A549 (cell line): Measurements from ENCODE around the gene ANKRD33B. TPM values are rescaled to one million over a fixed set of nuclear protein-coding genes. Genes with fewer than 3 reads are reported as not detected.
A peak's percentile ranks its signal among the peaks of the same experiment; 100 is the strongest.

Experiments used
- ATAC-seq, 2 experiments: fragments of 200-7000 bp in 1 of 2; fragments of >200 bp in 1 of 2; cut with Nextera tagmentation in 1 of 2; cut with Tn5 transposase in 1 of 2; 3 replicates each; pipeline versions ENCODE4 v1.8.0 to v1.9.1; 2018 to 2020; ENCODE audit warnings: mild to moderate bottlenecking in 1 of 2, moderate library complexity in 1 of 2
- CTCF ChIA-PET: fragments of 300-600 bp; sonication (Branson Sonifier 250); formaldehyde crosslinking; extraction: SDS; loops from one replicate; lab custom pipeline; 2021; ENCODE audit warnings: antibody characterized with exemption, inconsistent platforms; lab: Yijun Ruan, JAX
- POLR2A ChIA-PET: fragments of 350-600 bp; formaldehyde crosslinking; extraction: SDS; loops from one replicate; lab custom pipeline; 2021; ENCODE audit warnings: antibody characterized with exemption, inconsistent platforms; lab: Yijun Ruan, JAX
- DNase-seq, 2 experiments: peaks; one replicate each; pipeline versions ENCODE4 v3.0.0 to v3.0.0-alpha.2; 2011 to 2016; ENCODE audit warnings: low read depth in 1 of 2, low spot score in 1 of 2
- FAIRE-seq: peaks from 2 replicates; lab custom pipeline; 2011; peaks lifted over from hg19 to GRCh38; lab: Jason Lieb, UNC
- H3K27ac ChIP-seq, 2 experiments: fragments of >200 bp; sonication (Bioruptor Twin); formaldehyde crosslinking; 3 replicates each; pipeline ENCODE4 v1.5.1; 2016 to 2017
- H3K4me1 ChIP-seq: fragments of >200 bp; sonication (Bioruptor Twin); formaldehyde crosslinking; 3 replicates; pipeline ENCODE4 v1.6.1; 2016
- H3K4me2 ChIP-seq: fragments of >200 bp; sonication (Bioruptor Twin); formaldehyde crosslinking; 3 replicates; pipeline ENCODE4 v1.6.1; 2016
- H3K4me3 ChIP-seq: fragments of >200 bp; sonication (Bioruptor Twin); formaldehyde crosslinking; 3 replicates; pipeline ENCODE4 v1.5.1; 2016
- H3K9me3 ChIP-seq: fragments of >200 bp; sonication (Bioruptor Twin); formaldehyde crosslinking; 3 replicates; pipeline ENCODE4 v1.6.1; 2016
- BHLHE40 ChIP-seq: IDR thresholded peaks from 2 replicates; pipeline ENCODE4 v1.6.1; 2012; ENCODE audit warnings: low read depth, low read length, inconsistent platforms
- CHD4 ChIP-seq: fragments of 200-600 bp; sonication (generic); IDR thresholded peaks from 2 replicates; pipeline ENCODE4 v1.6.1; 2016; ENCODE audit warnings: antibody characterized with exemption, mild to moderate bottlenecking, borderline replicate concordance
- EP300 ChIP-seq, 2 experiments: fragments of >200 bp; sonication (Bioruptor Twin); formaldehyde crosslinking; IDR thresholded peaks; 2 replicates in 1 of 2; 3 replicates in 1 of 2; pipeline ENCODE4 v1.6.1; 2016 to 2017
- ESRRA ChIP-seq: fragments of 150-350 bp; IDR thresholded peaks from 2 replicates; pipeline ENCODE4 v1.6.1; 2014; ENCODE audit warnings: mild to moderate bottlenecking, low read length, borderline replicate concordance
- FOSL2 ChIP-seq, 2 experiments: fragments of 450-650 bp in 1 of 2; fragments of >200 bp in 1 of 2; sonication (Bioruptor Twin) in 1 of 2; formaldehyde crosslinking; IDR thresholded peaks; 2 replicates each; pipeline versions ENCODE4 v1.5.0 to v1.6.1; 2016 to 2020; ENCODE audit warnings: mild to moderate bottlenecking in 1 of 2, moderate library complexity in 1 of 2
- FOXS1 ChIP-seq: fragments of 250-450 bp; sonication (Bioruptor Pico); IDR thresholded peaks from 2 replicates; pipeline ENCODE4 v1.5.0; 2020; ENCODE audit warnings: mild to moderate bottlenecking, moderate library complexity
- HOXB5 ChIP-seq: fragments of 250-450 bp; sonication (Bioruptor Pico); IDR thresholded peaks from 2 replicates; pipeline ENCODE4 v1.5.0; 2020; ENCODE audit warnings: mild to moderate bottlenecking, moderate library complexity
- JUNB ChIP-seq: fragments of >200 bp; sonication (Bioruptor Twin); formaldehyde crosslinking; IDR thresholded peaks from 2 replicates; pipeline ENCODE4 v1.6.1; 2016
- KDM1A ChIP-seq: fragments of 200-600 bp; sonication (generic); IDR thresholded peaks from 2 replicates; pipeline ENCODE4 v1.6.1; 2016; ENCODE audit warnings: low read depth, mild to moderate bottlenecking
- MAFK ChIP-seq: fragments of 450-650 bp; IDR thresholded peaks from 2 replicates; pipeline ENCODE4 v1.6.1; 2014; ENCODE audit not compliant: partially characterized antibody
- MYC ChIP-seq: IDR thresholded peaks from 2 replicates; pipeline ENCODE4 v1.6.1; 2012; ENCODE audit warnings: mild to moderate bottlenecking, inconsistent platforms, low read length, improper control_type of control experiment, borderline replicate concordance
- NFE2L2 ChIP-seq: fragments of 150-350 bp; conservative IDR thresholded peaks from 2 replicates; pipeline ENCODE4 v1.6.1; 2014; ENCODE audit warnings: low read length
- PHF8 ChIP-seq: fragments of 200-600 bp; sonication (generic); IDR thresholded peaks from 2 replicates; pipeline ENCODE4 v1.6.1; 2016; ENCODE audit warnings: low read depth, mild to moderate bottlenecking, antibody characterized with exemption, moderate library complexity, borderline replicate concordance
- RFX5 ChIP-seq: fragments of 450-650 bp; IDR thresholded peaks from 2 replicates; pipeline ENCODE4 v1.7.1; 2014; ENCODE audit warnings: antibody characterized with exemption, mild to moderate bottlenecking, moderate library complexity
- ZC3H11A ChIP-seq: fragments of 450-650 bp; IDR thresholded peaks from 2 replicates; pipeline ENCODE4 v1.6.1; 2014; ENCODE audit warnings: antibody characterized with exemption, mild to moderate bottlenecking
- ZFP36 ChIP-seq: fragments of 450-650 bp; IDR thresholded peaks from 2 replicates; pipeline ENCODE4 v1.6.1; 2014; ENCODE audit warnings: borderline replicate concordance; ENCODE audit not compliant: partially characterized antibody
- WGBS: methylation state at CpG from one replicate; pipeline ENCODE4 v1.1.6; 2017; ENCODE audit errors: missing lambda C conversion rate; 5-methylcytosine and 5-hydroxymethylcytosine counted together
- polyA plus RNA-seq, 4 experiments: library from polyadenylated mRNA; depleted of rRNA in 3 of 4; stranded (reverse); fragments of >200 nt; fragmentation: RNase III in 1 of 4; extraction: RNeasy Plus Mini Kit Qiagen cat#74134 plus additional on column Dnase treatment in 1 of 4; gene quantifications; 2 replicates in 3 of 4; 3 replicates in 1 of 4; pipeline ENCODE4 v1.2.3, GENCODE V29; 2011 to 2017
- TF ChIP-seq, protein P1 (sequence below): fragments of >200 bp; sonication (Bioruptor Twin); formaldehyde crosslinking; IDR thresholded peaks from 3 replicates; pipeline ENCODE4 v1.6.1; 2016
- TF ChIP-seq, protein P2 (sequence below): fragments of 150-350 bp; IDR thresholded peaks from 2 replicates; pipeline ENCODE4 v1.6.1; 2014; ENCODE audit warnings: low read depth, mild to moderate bottlenecking, low read length
- TF ChIP-seq, protein P3 (sequence below): fragments of 250-450 bp; sonication (Bioruptor Pico); IDR thresholded peaks from 2 replicates; pipeline ENCODE4 v1.5.0; 2021; ENCODE audit warnings: mild to moderate bottlenecking, moderate library complexity, borderline replicate concordance
- TF ChIP-seq, protein P4 (sequence below): fragments of >200 bp; sonication (Bioruptor Twin); formaldehyde crosslinking; IDR thresholded peaks from 2 replicates; pipeline ENCODE4 v1.6.1; 2016
- TF ChIP-seq, protein P5 (sequence below): IDR thresholded peaks from 2 replicates; pipeline ENCODE4 v1.6.1; 2012; ENCODE audit warnings: low read depth, borderline replicate concordance

ANKRD33B gene
- polyA plus RNA-seq, 2 of the 4 experiments (the other 2 are of a cell fraction), result 4.0 to 6.9 TPM

DNA sequence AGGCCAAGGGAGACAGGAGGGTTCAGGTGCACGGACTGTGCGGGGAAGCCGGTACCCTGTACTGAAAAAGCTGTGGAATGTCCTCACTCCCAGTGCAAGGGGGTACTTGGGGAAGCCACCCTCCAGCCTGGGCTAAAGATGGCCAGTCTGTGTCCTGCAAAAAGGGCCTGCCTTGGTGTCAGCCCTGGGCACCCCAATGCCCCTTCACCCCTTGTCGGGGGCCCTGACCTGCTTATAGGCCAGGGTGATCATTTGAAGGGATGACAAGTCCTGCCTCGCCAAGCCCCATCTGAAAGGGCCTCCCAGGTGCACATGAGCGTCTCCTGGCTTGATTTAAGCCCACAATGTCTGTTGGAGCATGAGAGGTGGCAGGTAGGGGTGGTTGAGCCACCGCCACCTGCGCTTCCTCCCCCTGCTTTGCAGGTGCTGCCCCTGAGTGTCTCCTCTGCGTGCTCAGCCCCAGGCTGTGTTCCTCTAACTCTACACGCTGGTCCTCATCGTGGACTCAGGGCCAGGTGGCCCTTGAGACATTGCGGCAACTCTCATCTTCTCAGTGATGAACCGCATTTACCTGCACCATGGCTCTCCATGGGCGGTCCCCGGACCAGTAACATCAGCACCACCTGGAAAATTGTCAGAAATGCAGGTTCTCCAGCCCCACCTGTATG is 97.0 kb downstream of the ANKRD33B start:
- FAIRE-seq, result no peak
- 91% methylated on average over 13 of the region's 15 CpGs for WGBS
- Histone ChIP-seq H3K4me3 (no peak overlapping the region), H3K9me3 (no peaks in the 10 kb centered on the region), H3K4me2 (no peak overlapping the region), H3K27ac (no peak overlapping the region), H3K4me1 (peaks cover 13% of the 10 kb centered on the region)
- TF ChIP-seq MYC (no peak), ESRRA (no peak), PHF8 (no peak), KDM1A (no peak)
- TF ChIP-seq, protein P1, sequence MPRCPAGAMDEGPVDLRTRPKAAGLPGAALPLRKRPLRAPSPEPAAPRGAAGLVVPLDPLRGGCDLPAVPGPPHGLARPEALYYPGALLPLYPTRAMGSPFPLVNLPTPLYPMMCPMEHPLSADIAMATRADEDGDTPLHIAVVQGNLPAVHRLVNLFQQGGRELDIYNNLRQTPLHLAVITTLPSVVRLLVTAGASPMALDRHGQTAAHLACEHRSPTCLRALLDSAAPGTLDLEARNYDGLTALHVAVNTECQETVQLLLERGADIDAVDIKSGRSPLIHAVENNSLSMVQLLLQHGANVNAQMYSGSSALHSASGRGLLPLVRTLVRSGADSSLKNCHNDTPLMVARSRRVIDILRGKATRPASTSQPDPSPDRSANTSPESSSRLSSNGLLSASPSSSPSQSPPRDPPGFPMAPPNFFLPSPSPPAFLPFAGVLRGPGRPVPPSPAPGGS, result no peak
- TF ChIP-seq, protein P2, sequence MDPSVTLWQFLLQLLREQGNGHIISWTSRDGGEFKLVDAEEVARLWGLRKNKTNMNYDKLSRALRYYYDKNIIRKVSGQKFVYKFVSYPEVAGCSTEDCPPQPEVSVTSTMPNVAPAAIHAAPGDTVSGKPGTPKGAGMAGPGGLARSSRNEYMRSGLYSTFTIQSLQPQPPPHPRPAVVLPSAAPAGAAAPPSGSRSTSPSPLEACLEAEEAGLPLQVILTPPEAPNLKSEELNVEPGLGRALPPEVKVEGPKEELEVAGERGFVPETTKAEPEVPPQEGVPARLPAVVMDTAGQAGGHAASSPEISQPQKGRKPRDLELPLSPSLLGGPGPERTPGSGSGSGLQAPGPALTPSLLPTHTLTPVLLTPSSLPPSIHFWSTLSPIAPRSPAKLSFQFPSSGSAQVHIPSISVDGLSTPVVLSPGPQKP, result no peak
- ChIA-PET CTCF (interaction anchor here (1.5 to 1.8 kb wide), 2 partner anchors 33 to 208 kb away, joined by 4 to 5 read pairs; no protein-coding TSS in a partner anchor), POLR2A (no interaction called here)
- peak in 1 of 2 experiments; percentile 18; a peak in 3 of 6 replicates for ATAC-seq
- no peak for DNase-seq

DNA sequence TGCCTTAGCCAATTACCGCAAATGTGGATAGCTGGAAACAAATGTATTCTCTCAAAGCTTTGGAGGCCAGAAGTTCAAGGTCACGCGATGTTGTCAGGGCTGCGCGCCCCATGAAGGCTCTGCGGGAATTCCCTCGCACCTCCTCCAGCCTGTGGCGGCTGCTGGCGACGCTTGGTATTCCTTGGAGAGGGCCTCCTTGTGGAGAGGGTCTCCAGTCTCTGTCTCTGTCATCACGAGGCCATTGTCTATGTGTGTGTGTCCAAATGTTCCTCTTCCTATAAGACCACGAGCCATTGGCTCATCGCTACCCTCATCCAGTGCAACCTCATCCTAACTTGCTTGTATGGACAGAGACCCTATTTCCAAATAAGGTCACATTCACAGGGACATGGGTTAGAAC is 97.5 kb downstream of the ANKRD33B start:
- no peak overlapping the region for H3K4me3 ChIP-seq
- no peak overlapping the region for H3K4me2 ChIP-seq
- TF ChIP-seq RFX5 (no peak), FOXS1 (CRISPR knock-in tag) (no peak), ZFP36 (no peak), FOSL2 (IDR thresholded peaks at IDR 0.05) (no peak), FOSL2 (CRISPR knock-in tag; IDR thresholded peaks at IDR 0.05) (no peak)
- TF ChIP-seq, protein P3, sequence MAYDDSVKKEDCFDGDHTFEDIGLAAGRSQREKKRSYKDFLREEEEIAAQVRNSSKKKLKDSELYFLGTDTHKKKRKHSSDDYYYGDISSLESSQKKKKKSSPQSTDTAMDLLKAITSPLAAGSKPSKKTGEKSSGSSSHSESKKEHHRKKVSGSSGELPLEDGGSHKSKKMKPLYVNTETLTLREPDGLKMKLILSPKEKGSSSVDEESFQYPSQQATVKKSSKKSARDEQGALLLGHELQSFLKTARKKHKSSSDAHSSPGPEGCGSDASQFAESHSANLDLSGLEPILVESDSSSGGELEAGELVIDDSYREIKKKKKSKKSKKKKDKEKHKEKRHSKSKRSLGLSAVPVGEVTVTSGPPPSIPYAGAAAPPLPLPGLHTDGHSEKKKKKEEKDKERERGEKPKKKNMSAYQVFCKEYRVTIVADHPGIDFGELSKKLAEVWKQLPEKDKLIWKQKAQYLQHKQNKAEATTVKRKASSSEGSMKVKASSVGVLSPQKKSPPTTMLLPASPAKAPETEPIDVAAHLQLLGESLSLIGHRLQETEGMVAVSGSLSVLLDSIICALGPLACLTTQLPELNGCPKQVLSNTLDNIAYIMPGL (CRISPR knock-in tag), result no peak
- TF ChIP-seq, all 56 proteins: peak for 0
- ATAC-seq (peak in 1 of 2 experiments; percentile 12; a peak in 2 of 6 replicates), FAIRE-seq (no peak), DNase-seq (no peak)
- ChIA-PET CTCF (interaction anchor here (1.5 kb wide), 1 partner anchor 209 kb away, joined by 4 read pairs; no protein-coding TSS in a partner anchor), POLR2A (no interaction called here)
- H3K27ac ChIP-seq, result no peak overlapping the region
- H3K9me3 ChIP-seq, result no peaks in the 10 kb centered on the region
- H3K4me1 ChIP-seq, result peaks cover 13% of the 10 kb centered on the region
- WGBS, result 91% methylated on average over 13 of the region's 13 CpGs

DNA sequence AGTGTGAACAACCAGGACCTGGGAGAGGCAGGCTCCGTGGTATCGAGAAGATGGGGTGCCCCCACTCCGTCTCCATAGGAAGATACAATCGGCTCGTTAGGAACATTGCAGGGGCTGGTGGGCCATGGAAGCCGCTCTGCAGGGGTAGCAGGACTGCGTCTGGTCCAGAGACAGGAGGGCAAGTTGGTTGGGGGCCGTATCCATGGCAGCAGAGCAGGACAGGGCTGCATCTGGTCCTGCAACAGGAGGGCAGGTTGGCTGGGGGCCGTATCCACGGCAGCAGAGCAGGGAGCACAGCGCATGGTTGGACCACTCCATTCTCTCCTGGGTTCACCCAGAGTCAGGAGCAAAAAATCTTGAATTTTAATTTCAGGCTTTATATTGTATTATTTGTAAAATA is 98.2 kb downstream of the ANKRD33B start:
- no peaks in the 10 kb centered on the region for H3K9me3 ChIP-seq
- ATAC-seq (peak in 1 of 2 experiments; percentile 12; a peak in 2 of 6 replicates), FAIRE-seq (no peak), DNase-seq (no peak)
- TF ChIP-seq CHD4, result no peak
- TF ChIP-seq JUNB, result no peak
- TF ChIP-seq EP300 (IDR thresholded peaks at IDR 0.05), result no peak
- TF ChIP-seq, protein P4, sequence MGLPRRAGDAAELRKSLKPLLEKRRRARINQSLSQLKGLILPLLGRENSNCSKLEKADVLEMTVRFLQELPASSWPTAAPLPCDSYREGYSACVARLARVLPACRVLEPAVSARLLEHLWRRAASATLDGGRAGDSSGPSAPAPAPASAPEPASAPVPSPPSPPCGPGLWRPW, result no peak
- no peak for TF ChIP-seq PHF8
- no peak for TF ChIP-seq MAFK
- TF ChIP-seq, protein P5, sequence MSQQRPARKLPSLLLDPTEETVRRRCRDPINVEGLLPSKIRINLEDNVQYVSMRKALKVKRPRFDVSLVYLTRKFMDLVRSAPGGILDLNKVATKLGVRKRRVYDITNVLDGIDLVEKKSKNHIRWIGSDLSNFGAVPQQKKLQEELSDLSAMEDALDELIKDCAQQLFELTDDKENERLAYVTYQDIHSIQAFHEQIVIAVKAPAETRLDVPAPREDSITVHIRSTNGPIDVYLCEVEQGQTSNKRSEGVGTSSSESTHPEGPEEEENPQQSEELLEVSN, result no peak
- no peak for TF ChIP-seq BHLHE40
- no peak for TF ChIP-seq HOXB5 (CRISPR knock-in tag)
- no peak for TF ChIP-seq ZC3H11A
- no peak for TF ChIP-seq NFE2L2
- CTCF ChIA-PET, result no interaction called here
- WGBS, result 90% methylated on average over 11 of the region's 11 CpGs
- H3K27ac ChIP-seq, result no peak overlapping the region
- H3K4me1 ChIP-seq, result peaks cover 13% of the 10 kb centered on the region
- no peak overlapping the region for H3K4me3 ChIP-seq
- H3K4me2 ChIP-seq, result no peak overlapping the region
- POLR2A ChIA-PET, result no interaction called here
